GM19452 (cell line): ENCODE results near the gene ZDHHC12.

Experiments
- ATAC-seq: cut with Tn5 transposase; IDR thresholded peaks from one replicate; pipeline ENCODE4 v1.9.1; 2021; ENCODE audit not compliant: unreplicated experiment

Gene ZDHHC12

DNA sequence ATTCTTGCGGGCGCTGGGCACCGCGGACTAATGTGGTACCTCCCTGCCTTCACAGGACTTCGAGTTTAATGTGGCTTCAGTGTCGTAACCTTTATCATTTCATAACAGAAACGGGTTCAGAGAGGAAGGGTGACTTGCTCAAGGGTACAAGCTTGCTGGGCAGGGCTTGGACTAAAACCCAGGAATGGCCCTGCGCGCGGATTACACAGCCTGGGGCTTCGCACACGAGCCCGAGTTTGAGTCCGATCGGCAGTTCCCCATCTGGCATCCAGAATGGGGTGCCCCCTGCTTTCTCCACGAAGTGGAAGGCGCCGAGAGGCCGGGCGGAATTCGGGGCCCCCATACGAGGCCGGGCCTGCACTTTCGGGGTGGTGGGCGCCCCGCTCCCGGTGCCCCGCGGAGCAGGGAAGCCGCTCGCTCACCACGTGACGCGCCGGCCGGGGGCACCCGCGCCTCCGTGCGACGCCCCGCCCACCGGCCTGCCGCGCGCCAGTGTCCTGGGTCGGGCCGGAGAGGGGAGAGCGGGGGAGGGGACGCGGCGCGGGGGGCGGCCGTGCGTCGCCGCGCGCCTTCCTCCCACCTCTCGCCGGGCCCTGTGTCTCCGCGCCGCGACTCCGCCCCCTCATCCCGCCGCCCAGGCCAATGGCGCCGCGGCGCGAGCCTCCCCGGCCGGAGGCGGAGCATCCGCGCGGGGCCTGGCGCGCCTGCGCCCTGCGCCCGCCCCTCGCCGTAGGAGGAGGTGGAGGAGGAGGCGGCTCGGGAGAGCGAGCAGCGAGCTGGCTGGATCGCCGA is 35.2 kb downstream of the ZDHHC12 start, which contains the start of gene SET:
Gene SET (plus strand): TSS at position 722 of the 792 bp plus-strand sequence. CDS start 361 bp downstream, outside the sequence.
- peak; percentile 68 for ATAC-seq

DNA sequence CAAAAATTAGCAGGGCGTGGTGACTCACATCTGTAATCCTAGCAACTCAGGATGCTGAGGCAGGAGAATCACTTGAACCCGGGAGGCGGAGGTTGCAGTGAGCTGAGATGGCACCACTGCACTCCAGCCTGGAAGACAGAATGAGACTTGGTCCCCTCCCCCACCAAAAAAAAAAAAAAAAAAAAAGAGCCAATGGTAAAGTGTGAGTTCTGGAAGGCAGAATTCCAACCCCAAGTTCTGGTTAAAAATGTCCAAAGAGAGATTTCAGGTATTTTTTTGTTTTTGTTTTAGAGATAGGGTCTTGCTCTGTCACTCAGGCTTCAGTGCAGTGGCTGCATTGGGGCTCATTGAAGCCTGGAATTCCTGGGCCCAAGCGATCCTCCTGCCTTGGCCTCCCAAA is 36.5 kb downstream of the ZDHHC12 start:
- no peak for ATAC-seq

DNA sequence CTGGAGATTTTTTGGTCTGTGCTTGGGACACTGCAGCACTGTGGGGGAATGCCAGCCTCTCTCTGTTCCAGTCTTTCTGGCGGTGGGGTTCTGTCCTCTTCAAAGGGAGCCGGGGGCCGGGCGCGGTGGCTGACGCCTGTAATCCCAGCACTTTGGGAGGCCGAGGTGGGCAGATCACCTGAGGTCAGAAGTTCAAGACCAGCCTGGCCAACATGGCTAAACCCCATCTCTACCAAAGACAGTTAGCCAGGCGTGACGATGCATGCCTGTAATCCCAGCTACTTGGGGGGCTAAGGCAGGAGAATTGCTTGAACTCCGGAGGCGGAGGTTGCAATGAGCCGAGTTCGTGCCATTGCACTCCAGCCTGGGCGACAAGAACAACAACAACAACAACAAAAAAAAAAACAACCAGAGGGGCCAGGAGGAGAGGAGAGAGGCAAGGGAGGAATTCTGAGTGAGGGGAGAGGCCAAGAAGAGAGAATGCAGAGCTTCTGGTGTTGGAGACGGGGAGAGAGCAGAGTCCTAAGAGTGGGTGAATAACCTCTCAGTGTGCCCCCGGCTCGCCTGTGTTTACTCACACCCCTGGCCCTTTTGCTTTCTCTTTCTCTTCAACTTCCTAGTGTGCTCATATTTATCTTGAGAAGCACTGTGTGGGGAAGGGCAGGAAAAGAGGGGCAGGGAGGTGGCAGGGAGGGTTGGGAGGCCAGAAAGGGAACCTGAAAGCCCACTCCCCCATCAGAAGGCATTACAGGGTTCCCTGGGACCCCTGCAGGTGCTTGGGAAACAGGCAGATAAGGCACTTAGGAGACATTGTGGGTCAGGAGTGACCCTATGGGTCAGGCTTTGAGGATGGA is 38.1 kb downstream of the ZDHHC12 start:
- ATAC-seq: no peak

DNA sequence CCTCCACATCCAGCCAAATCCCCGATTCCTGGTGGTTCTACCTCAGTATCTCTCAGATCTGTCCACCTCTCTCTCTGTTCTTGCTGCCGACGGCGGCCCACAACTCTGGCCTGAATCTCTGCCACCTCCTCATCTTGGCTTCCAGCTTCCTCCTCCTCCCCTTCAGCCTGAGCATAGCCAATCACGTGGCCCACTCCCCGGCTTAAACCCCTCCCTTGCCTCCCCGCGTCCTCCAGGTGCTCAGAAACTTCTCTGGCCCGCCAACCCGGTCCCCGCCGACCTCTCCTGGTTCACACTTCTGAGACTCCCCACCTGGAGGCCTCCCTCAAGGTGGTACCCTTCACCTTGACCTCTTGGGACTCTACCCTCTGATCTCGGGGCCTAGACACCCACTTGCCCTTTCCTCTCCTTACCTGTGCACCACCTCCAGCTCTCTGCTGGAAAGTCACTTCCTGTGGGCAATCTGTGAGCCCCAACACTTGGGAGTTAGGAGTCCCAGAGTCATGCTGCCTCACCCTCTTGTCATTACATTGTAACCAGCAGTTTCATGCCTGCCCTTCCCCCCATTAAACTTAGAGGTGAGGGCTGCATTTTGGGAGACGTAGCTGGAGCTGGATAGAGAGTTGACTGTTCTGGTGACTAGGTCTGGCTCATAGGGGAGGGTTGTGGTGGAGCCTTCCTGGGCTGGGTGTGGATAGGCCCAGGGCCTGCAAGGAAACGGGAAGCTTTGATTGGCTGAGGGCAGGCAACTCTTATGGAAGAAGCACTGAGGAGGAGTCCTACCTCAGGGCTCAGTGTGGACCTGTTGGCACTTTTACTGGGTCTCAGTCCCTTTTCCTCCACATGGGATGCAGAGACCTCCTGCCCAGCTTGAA is 39.4 kb downstream of the ZDHHC12 start:
- ATAC-seq: no peak

DNA sequence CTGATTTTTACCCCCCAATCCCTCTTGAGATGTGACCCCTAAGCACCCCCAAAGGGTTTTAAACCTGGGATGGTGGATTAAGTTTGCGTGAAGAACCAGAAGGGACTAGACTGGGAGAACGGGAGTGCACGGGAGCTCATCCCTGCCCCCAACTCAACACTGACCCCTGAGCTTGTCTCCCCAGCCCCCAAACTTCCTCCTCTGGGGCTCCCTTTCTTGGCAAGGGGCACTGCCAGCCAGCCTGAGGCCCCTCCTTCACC is 39.9 kb downstream of the ZDHHC12 start:
- ATAC-seq: no peak

DNA sequence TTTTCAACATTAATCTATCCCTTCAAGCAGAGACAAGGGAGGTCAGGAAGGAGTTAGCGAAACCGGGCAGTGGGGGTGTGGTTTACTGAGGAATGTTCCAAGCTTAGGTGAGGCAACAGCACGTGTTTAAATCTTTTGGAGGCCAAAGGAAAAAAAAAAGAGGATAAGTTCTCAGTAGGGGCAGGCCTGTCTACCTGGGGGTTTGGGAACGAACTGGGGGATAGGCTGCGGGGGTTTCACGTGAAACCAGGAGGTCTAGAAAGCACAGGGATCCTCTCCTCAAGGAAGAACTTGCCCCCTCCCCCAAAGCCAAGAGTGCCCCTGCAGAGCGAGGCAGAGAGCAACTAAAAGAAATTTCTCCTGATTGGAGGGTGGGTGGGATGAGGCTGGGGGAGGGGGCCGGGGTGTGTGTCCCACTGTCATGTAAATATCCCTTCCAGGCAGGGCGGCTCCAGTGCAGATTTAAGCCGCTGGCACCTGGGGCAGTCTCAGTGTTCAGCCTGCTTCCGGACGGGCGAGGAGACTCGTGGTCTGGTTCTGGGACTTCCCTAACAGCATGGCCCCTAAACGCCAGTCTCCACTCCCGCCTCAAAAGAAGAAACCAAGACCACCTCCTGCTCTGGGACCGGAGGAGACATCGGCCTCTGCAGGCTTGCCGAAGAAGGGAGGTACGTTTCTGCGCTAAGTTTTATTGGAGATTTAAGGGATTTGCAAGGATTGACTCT is 40.4 kb downstream of the ZDHHC12 start:
- no peak for ATAC-seq

DNA sequence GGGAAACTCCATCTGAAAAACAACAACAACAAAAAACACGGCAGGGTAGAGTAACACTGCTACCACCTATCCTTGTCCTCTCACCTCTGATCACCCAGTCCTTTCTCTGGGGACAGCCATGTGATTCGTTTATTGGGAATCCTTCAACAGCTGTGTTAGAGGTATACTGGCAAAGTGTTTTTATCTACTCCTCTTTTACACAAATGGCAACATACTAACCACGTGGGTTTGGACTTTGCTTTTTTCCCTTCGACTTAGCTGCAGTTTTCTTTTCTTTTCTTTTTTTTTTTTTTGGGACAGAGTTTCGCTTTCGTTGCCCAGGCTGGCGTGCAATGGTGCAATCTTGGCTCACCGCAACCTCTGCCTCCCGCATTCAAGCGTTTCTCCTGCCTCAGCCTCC is 46.1 kb downstream of the ZDHHC12 start:
- ATAC-seq: no peak

DNA sequence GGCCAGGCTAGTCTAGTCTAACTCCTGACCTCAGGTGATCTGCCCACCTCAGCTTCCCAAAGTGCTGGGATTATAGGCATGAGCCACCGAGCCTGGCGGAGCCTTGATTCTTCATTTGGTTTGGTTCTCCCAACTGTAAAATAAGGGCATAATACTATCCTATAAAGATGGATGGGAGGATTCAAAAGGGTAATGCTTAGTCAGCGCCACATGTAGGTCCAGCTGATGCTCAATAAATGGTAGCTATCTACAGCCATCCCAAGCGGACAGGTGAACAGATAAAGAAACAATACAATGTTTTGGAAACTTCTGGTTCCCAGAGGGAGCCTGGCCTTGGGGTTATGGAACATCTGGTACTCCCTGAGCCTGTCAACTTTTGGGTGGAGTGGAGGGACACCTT is 48.5 kb downstream of the ZDHHC12 start:
- no peak for ATAC-seq
